Mucosa of stomach (tissue), 1 donor: ENCODE measurements around the gene PLA2G15.
"Not testable (repeated sequence)": the region's sequence is repeated elsewhere in the genome, so short reads cannot be mapped to it uniquely, and the experiment has no call there.

Experiments
- H3K27me3 ChIP-seq: one replicate; pipeline ENCODE4 v1.7.0; 2013; ENCODE audit warnings: mild to moderate bottlenecking, low read length; ENCODE audit not compliant: control insufficient read depth, insufficient read depth
- H3K36me3 ChIP-seq: one replicate; pipeline ENCODE4 v1.7.0; 2013; ENCODE audit warnings: low read length; ENCODE audit not compliant: control insufficient read depth, insufficient read depth
- H3K4me1 ChIP-seq: one replicate; pipeline ENCODE4 v1.7.0; 2013; ENCODE audit warnings: mild to moderate bottlenecking, low read length; ENCODE audit not compliant: control insufficient read depth, insufficient read depth
- H3K4me3 ChIP-seq: one replicate; pipeline ENCODE4 v1.7.0; 2013; ENCODE audit warnings: low read length
- H3K9ac ChIP-seq: one replicate; pipeline ENCODE4 v1.7.0; 2013; ENCODE audit warnings: mild to moderate bottlenecking, low read length, moderate library complexity
- H3K9me3 ChIP-seq: one replicate; pipeline ENCODE4 v1.7.0; 2013; ENCODE audit warnings: mild to moderate bottlenecking, low read length, moderate library complexity; ENCODE audit not compliant: control insufficient read depth
- donor health status: Pancreatic carcinoma.

The PLA2G15 gene

DNA sequence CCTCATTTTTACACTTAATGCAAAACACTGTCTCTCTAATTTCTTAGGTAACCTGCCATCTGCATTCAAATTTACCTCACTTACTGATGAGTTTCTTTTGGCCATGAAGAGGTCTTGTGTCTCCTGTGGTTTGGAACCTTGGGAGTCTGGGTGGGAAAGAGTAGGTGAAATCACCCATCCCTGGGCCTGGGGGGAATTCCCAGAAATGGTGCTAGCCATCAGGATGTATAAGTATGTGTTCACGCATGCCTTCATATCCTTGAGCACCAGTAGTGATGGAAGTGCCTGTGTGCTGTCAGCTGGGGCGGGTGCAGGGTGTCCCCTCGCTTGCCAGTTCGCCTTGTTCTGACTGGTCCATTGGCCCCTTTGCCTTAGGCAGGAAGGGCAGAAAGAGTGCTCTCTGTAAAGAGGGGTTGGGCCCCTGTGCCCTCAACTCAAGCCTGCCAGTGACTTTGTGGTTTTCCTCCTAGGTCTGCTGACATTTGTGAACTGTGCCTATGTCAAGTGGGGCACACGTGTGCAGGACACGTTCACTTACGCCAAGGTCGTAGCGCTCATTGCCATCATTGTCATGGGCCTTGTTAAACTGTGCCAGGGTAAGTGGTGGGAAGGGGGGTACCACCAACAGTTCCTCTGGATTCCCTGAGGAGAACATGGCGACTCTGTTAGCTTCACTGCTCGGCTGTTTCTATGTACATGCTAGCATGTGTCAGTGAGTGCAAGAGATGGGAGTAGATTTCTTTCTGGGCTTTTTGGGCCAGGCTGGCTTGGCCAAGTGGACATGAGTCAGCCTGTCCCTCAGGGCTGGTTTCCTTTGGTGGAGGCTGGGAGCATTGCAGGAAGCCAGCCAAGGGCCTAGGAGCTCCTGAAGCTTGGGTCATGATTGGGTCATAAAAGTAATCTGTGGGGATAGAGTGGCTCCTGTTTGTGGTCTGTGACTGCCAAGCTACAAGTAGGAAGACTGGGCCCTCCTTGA is 42.4 kb downstream of the PLA2G15 start:
- Histone ChIP-seq H3K4me3 (no peak overlapping the region), H3K36me3 (peaks cover 5% of the 10 kb centered on the region), H3K4me1 (peaks cover 9% of the 10 kb centered on the region), H3K9me3 (no peaks in the 10 kb centered on the region), H3K27me3 (no peaks in the 10 kb centered on the region), H3K9ac (no peak overlapping the region)

DNA sequence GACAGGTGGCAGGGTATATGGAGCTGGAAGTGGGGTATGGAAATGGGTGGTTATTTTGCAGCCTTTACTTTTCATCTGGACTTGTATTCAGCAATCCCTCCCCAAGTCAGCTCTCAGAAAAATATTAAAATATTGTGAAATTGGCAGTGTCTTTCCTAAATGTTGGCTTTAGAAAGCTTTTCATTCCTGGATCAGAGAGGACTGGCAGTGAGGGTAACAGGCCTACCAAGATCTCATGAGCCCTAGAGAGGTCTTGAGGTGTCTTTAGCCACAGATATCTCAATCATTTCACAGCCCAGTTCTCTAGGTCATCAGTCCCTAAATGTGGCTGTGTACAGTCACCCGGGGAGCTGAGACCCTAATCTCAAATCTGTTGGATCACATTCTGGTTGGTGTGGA is 43.1 kb downstream of the PLA2G15 start:
- Histone ChIP-seq H3K27me3 (no peaks in the 10 kb centered on the region), H3K36me3 (peaks cover 5% of the 10 kb centered on the region), H3K9ac (no peak overlapping the region), H3K9me3 (no peaks in the 10 kb centered on the region), H3K4me3 (no peak overlapping the region), H3K4me1 (peaks cover 9% of the 10 kb centered on the region)

DNA sequence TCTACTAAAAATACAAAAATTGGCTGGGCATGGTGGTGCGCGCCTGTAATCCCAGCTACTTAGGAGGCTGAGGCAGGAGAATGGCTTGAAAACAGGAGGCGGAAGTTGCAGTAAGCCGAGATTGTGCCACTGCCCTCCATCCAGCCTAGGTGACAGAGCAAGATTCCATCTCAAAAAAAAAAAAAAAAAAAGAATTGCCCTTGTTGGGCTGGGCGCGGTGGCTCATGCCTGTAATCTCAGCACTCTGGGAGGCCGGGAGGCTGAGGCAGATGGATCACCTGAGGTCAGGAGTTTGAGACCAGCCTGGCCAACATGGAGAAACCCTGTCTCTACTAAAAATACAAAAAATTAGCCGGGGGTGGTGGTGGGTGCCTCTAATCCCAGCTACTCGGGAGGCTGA is 43.6 kb downstream of the PLA2G15 start:
- H3K36me3 ChIP-seq = not testable (repeated sequence)

DNA sequence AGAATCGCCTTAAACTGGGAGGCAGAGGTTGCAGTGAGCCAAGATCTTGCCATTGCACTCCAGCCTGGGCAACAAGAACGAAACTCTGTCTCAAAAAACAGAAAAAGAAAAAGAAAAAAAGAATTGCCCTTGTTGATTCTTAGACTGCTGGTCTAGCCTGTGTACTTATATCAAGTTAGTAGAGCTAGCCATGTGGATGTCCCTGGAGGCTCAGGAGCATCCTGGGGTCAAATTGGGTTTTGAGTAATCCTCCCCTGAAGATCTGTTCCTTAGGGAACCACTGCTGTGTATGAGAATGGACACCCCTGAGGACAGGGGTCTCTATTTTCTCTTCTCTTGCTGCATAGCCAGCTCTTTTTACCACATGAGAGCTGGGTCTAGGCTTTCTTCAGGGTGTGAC is 44.0 kb downstream of the PLA2G15 start:
- H3K36me3 ChIP-seq = peaks cover 5% of the 10 kb centered on the region
- no peak overlapping the region for H3K4me3 ChIP-seq
- H3K9me3 ChIP-seq = no peaks in the 10 kb centered on the region
- H3K4me1 ChIP-seq = peaks cover 9% of the 10 kb centered on the region
- H3K27me3 ChIP-seq = no peaks in the 10 kb centered on the region
- H3K9ac ChIP-seq = no peak overlapping the region

More for the DNA sequence above, 43.6 kb downstream of the PLA2G15 start:
- not testable (repeated sequence) for H3K27me3 ChIP-seq, H3K4me1 ChIP-seq, H3K9me3 ChIP-seq, H3K4me3 ChIP-seq, H3K9ac ChIP-seq

DNA sequence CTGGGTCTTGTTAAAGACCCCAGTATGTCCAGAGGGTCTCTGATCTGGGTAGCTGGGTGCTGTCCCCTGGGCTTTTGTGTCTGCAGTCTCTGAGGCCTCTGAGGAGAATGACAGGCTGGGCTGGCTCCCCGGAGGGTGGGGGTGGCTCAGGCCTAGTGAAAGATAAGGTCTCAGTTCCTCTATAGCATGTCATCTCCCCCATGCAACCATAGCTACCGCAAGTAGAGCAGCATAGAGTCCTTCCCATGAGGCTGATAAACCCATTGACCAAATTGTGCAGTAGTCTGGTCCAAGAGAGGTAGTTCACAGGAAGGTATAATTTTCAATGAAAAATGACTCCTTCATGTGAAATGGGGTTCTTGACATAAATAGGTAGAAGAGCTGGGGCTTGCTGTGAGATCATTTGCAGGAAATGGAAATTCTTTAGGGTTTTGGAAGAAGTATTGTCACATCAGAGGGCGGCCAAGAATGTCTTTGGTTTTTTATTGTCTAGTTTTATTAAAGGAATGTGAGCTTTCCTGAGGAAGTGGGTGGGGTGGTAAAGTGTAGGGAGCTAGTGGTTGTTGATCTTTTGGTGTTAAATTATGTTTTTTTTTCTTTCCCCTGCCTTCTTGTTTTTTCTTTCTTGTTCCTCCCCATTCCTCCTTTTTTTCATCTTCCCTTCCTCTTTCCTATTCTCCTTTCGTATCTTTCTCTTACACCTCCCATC is 44.6 kb downstream of the PLA2G15 start:
- Histone ChIP-seq H3K9ac (no peak overlapping the region), H3K36me3 (peaks cover 5% of the 10 kb centered on the region), H3K4me1 (peaks cover 9% of the 10 kb centered on the region), H3K9me3 (no peaks in the 10 kb centered on the region), H3K27me3 (no peaks in the 10 kb centered on the region), H3K4me3 (no peak overlapping the region)

DNA sequence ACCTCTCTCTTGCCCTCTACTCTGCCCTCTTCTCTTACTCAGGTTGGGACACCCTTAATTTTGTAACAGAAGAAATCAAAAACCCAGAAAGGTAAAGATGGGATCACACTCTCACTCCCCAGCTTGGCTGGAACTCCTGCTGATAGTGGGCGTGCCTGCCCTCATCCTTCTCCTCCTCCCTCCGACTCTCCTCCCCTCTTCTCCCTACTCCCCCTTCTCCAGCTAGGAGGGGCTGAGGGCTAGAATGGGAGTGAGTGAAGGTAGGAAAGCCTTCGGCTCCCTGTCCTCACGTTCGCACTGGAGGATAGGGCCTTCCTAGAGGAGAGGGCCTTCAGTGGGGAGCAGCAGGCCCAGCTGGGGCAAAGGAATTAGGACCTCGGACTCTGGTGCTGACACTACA is 45.3 kb downstream of the PLA2G15 start:
- H3K36me3 ChIP-seq = peaks cover 5% of the 10 kb centered on the region
- H3K9ac ChIP-seq = no peak overlapping the region
- H3K27me3 ChIP-seq = no peaks in the 10 kb centered on the region
- no peak overlapping the region for H3K4me3 ChIP-seq
- H3K9me3 ChIP-seq = no peaks in the 10 kb centered on the region
- peaks cover 9% of the 10 kb centered on the region for H3K4me1 ChIP-seq

DNA sequence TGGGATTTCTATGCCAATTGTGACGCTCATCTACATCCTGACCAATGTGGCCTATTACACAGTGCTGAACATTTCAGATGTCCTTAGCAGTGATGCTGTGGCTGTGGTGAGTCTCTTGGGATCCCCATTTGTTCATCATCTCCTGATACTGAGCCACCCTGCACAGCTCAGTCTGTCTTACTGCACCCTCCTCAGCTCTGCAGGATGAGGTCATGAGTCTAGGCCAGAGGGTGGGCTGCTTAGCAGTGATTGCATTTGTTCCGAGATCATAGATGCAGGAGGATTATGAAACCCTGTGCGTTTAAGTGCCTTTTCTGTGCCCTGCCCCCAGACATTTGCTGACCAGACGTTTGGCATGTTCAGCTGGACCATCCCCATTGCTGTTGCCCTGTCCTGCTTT is 46.1 kb downstream of the PLA2G15 start:
- Histone ChIP-seq H3K9me3 (no peaks in the 10 kb centered on the region), H3K9ac (no peak overlapping the region), H3K36me3 (peaks cover 5% of the 10 kb centered on the region), H3K4me1 (peaks cover 9% of the 10 kb centered on the region), H3K4me3 (no peak overlapping the region), H3K27me3 (no peaks in the 10 kb centered on the region)

DNA sequence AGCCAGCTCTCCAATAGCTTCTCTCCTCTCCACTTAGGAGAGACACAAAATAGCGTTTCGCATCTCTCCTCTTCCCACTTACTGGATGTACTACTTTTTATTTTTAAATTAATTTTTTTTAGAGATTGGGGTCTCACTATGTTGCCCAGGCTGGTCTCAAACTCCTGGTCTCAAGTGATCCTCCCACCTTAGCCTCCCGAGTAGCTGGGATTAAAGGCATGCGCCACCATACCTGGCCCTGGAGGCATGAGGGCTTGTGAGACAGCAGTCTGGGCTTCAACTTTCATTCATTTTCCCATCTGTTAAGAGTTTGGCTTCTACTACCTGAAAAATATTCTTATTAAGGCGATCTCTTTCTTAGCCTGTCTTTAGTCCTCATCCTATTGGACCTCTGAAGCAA is 47.3 kb downstream of the PLA2G15 start:
- Histone ChIP-seq H3K4me1 (peaks cover 6% of the 10 kb centered on the region), H3K36me3 (peaks cover 5% of the 10 kb centered on the region), H3K9me3 (no peaks in the 10 kb centered on the region), H3K4me3 (no peak overlapping the region), H3K27me3 (no peaks in the 10 kb centered on the region), H3K9ac (no peak overlapping the region)

DNA sequence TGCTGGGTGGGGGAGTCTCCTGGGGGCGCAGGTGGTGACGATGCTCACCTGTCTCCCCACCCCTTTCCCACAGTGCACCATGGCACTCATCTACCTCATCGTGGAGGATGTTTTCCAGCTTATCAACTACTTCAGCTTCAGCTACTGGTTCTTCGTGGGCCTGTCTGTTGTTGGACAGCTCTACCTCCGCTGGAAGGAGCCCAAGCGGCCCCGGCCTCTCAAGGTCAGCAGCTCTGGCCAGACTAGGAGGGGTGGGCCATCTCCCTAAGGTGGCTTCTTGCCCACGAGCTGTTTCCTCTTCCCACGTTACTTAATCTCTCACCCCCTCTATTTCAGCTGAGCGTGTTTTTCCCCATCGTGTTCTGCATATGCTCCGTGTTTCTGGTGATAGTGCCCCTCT is 51.1 kb downstream of the PLA2G15 start:
- no peaks in the 10 kb centered on the region for H3K36me3 ChIP-seq
- no peak overlapping the region for H3K4me3 ChIP-seq
- no peaks in the 10 kb centered on the region for H3K27me3 ChIP-seq
- H3K4me1 ChIP-seq = peaks cover 13% of the 10 kb centered on the region
- no peak overlapping the region for H3K9ac ChIP-seq
- H3K9me3 ChIP-seq = no peaks in the 10 kb centered on the region

DNA sequence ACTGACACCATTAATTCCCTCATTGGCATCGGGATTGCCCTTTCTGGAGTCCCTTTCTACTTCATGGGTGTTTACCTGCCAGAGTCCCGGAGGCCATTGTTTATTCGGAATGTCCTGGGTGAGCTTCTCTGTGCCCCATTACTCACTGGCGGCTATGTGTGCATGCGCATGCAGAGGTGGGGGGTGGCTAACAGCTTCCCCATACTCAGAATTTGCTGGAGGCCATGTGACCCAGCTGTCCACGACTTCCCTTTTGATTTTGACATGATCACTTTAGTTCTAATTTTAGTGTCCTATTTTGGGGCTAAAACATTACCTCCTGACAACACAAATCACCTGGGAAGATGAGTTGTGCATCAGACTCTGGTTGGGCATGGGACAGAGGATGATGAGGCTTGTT is 51.5 kb downstream of the PLA2G15 start:
- Histone ChIP-seq H3K36me3 (no peaks in the 10 kb centered on the region), H3K9me3 (no peaks in the 10 kb centered on the region), H3K4me1 (peaks cover 13% of the 10 kb centered on the region), H3K4me3 (no peak overlapping the region), H3K9ac (no peak overlapping the region), H3K27me3 (no peaks in the 10 kb centered on the region)

DNA sequence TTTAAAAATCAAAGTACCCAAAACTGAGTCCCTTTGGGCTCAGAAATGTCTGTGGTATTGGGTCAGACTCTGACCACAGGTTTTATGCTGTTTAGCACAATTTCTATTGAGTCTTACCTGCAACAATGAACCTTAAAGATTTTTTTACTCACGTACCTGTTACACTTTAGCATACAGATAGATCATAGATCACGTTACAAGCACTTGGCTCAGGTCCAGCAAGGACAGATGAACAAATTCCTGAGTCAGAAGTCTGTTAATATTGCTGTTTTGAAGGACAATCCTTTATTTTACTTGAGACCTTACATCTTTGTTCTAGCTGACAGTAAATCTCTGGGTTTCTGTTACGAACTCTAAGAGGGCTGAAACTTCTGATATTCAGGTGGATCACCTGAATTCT is 52.7 kb downstream of the PLA2G15 start:
- Histone ChIP-seq H3K4me3 (no peak overlapping the region), H3K9me3 (no peaks in the 10 kb centered on the region), H3K9ac (no peak overlapping the region), H3K4me1 (peaks cover 13% of the 10 kb centered on the region), H3K27me3 (no peaks in the 10 kb centered on the region), H3K36me3 (no peaks in the 10 kb centered on the region)

DNA sequence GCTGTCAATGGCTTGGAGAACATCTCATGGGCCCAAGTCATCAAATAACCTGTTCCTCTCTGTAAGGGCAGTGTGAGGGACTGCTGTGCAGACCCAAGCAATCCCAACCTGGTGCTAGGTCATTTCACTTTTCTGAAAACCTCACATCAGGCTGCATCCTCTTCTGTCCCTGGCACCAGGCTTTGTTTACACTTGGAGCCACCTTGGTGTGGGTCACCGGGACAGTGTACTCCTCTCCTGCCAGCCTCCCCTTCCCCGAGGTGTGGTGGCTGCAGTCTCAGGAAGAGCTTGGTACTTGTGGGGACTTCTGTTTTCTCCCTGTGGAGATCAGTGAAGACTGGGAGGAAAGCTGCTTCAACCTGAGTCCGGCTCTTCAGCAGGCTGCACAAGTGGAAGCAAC is 53.1 kb downstream of the PLA2G15 start:
- Histone ChIP-seq H3K9me3 (no peaks in the 10 kb centered on the region), H3K27me3 (no peaks in the 10 kb centered on the region), H3K9ac (no peak overlapping the region), H3K4me3 (no peak overlapping the region), H3K36me3 (no peaks in the 10 kb centered on the region), H3K4me1 (peaks cover 13% of the 10 kb centered on the region)
